HG02943 (cell line): ENCODE results near the gene RPL39.
A peak's percentile ranks its signal among the peaks of the same experiment; 100 is the strongest.
"Not testable (repeated sequence)": the region's sequence is repeated elsewhere in the genome, so short reads cannot be mapped to it uniquely, and the experiment has no call there.

ENCODE experiments used
- ATAC-seq: cut with Tn5 transposase; IDR thresholded peaks from one replicate; pipeline ENCODE4 v1.9.1; 2021; ENCODE audit warnings: mild to moderate bottlenecking, low read depth, moderate library complexity; ENCODE audit not compliant: unreplicated experiment

RPL39 gene

DNA sequence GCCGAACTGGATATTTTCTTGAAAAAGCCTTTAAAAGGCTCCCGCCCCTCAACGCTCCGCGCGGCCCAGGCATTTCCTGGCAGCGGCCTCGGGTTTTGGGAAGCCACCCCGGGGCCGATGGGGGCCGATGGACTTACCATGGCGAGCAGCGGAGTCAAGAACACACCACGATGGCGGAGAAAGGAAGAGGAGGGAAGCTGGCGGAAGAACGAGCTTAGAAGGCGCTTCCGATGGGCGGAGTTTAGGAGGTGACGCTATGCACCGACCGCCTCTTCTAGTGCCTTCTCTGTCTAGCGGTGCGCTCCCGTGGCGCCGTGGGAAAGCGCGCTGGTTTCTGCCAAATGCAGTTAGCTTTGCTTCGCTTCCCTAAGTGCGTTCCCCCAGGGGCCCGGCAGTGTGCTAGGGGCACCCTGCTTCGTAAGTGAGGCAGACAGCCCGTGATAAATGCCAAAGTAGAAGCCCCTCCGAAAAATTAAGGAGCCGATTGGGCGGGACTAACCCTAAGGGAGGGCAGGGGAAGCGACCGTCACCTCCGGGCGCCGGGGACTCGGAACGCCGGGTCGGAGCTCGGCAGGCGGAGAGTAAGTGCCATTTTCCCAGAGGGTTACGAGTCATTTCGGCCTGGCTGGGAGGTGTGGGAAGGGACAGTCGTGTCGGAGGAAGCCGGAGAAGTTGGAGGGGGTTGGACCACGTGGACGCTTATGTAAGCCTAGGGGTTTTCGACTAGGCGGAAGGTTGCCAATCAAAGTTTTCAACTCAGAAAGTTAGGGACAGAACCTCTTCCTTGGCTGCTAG is at the start of gene RPL39:
RPL39 (minus strand) TSS at position 194 of the 795 bp plus-strand sequence; CDS start at position 140, 54 bp downstream.
- peak; percentile 86 for ATAC-seq

DNA sequence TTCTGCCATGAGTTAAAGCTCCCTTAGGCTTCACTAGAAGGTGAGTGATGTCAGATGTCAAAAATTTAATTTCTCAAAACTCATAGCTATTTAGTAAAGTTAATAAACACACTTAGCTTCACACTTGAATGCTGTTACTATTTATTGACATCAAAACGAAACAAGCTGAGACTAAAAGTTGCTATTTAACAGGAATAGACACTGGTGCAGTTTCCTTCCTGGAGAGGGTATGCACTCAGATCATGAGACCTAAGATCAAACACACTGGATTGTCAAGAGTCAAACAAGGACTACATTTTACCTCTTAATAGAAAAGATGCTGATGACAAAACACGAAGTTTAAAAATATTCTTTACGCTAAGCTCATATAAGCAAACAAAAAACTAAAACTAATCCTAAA is 42.5 kb upstream of the RPL39 start:
- ATAC-seq = no peak

GRCh38 chrX:119828446-119828845 is 37.0 kb upstream of the RPL39 start:
- ATAC-seq = no peak

DNA sequence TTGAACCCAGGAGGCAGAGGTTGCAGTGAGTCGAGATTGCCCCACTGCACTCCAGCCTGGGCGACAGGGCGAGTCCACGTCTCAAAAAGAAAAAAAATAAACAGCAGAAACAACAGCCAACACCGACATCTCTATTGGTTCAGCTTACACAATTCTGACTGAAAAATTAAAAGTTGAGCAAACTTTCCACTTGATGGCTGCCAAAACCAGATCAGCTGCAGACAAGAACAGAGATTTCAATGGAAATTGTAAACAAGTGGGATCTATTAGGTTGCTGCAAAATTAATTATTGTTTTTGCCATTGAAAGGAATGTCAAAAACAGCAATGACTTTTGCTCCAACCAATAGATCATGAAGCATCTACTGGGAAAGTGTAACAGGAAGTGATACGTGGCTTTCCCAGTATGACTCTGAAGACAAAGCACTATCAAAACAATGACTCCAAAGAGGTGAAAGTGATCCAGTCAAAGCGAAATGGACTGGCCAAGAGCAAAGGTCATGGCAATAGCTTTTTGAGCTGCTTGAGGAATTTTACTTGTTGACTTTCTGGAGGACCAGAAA is 35.0 kb upstream of the RPL39 start:
- no peak for ATAC-seq

DNA sequence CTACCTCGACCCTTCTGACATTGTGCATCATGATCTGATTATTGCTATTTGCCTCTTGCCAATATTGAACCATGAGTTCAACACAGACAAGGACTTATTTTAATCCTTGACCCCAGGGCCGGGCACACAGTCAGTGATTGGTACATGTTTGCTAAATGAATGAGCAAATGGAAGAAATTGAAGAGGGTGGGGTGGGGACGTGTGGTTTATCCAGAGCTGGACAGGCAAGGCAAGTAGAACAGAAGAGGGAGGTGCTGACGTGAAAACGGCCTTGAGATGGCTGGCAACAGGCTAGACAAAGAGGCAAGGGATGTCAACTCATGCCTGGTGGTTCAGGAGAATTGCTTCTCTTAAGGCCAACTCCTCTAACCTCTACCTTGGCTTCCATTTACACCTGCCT is 32.8 kb upstream of the RPL39 start:
- ATAC-seq = not testable (repeated sequence)

- peak; percentile 96 for ATAC-seq
Observed at GRCh38 chrX:119821703-119822102, 30.3 kb upstream of the RPL39 start.

- no peak for ATAC-seq
Observed at GRCh38 chrX:119817130-119817690, 25.8 kb upstream of the RPL39 start.

DNA sequence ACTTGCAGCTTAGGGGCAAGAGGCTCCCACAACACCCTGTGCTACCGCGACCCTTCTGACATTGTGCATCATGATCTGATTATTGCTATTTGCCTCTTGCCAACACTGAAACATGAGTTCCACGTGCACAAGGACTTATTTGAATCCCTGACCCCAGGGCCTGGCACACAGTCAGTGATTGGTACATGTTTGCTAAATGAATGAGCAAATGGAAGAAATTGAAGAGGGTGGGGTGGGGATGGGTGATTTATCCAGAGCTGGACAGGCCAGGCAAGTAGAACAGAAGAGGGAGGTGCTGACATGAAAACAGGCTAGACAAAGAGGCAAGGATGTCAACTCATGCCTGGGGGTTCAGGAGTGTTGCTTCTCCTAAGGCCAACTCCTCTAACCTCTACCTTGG is 24.9 kb upstream of the RPL39 start:
- ATAC-seq = no peak

- no peak for ATAC-seq
Observed at GRCh38 chrX:119809185-119809666, 17.8 kb upstream of the RPL39 start.

DNA sequence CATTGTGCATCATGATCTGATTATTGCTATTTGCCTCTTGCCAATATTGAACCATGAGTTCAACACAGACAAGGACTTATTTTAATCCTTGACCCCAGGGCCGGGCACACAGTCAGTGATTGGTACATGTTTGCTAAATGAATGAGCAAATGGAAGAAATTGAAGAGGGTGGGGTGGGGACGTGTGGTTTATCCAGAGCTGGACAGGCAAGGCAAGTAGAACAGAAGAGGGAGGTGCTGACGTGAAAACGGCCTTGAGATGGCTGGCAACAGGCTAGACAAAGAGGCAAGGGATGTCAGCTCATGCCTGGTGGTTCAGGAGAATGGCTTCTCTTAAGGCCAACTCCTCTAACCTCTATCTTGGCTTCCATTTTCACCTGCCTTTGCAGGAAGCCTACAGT is 17.0 kb upstream of the RPL39 start:
- ATAC-seq = not testable (repeated sequence)

DNA sequence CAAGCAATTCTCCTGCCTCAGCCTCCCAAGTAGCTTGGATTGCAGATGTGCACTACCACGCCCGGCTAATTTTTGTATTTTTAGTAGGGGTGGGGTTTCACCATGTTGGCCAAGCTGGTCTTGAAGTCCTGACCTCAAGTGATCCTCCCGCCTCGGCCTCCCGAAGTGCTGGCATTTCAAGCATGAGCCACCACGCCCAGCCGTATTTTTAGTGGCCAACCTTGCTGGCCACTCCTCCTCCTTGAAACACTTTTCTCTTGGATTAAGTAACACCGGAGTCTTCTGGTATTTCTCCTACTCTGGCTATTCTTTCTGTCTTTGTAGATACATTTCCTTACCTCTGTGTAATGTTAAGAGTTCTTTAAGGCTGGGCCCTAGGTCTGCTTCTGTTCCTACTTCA is 11.1 kb upstream of the RPL39 start:
- no peak for ATAC-seq

DNA sequence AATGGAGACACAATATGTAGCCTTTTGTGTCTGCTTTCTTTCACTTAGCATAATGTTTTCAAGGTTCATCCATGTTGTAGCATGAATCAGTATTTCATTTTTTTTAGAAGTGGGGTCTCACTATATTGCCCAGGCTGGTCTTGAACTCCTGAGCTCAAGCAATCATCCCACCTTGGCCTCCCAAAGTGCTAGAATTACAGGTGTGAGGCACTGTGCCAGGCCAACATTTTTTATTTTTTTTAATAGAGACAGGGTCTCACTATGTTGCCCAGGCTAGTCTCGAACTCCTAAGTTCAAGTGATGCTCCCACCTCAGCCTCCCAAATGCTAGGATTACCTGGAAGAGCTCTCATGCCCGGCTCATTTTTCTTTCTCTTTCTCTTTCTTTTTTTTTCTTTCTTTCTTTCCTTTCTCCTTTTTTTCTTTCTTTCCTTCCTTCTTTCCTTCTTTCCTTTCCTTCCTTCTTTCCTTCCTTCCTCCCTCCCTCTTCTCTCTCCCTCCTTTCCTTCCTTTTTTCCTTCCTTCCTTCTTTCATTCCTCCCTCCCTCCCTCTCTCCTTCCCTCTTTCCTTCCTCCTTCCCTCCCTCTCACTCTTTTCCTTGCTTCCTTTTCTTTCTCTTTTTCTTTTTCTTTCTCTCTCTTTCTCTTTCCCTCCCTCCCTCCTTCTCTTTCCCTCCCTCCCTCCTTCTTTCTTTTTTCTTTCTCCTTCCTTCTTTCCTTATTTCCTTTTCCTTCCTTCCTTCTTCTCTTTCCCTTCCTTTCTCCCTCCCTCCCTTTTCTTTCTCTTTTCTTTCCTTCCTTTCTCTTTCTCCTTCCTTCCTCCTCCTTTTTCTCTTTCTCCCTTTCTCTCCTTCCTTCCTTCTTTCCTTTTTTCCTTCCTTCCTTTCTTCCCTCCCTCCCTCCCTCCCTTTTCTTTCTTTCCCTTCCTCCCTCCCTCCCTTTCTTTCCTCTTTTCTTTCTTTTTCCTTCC is 10.1 kb upstream of the RPL39 start:
- no peak for ATAC-seq

DNA sequence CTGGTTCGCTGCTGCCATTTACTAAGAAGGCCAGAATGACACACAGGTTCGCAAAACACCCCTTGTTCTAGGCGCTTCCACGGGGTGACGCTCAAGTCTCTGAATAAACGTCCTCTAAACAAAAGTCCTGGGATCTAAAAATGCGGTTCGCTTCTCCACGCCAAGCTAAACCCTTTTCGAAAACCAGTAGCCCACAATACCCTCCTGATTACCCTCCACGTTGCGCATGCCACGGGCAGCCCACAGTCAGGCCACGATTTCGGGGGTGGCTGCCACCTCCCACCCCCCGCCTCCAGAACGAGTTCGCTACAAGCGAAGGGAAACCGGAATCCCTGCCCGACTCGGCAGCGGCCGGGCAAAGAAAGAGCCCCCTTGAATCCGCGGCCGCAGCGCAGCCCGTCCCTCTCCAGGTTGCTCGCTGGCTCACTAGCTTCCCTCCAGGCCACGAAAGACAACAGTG is 423 bp downstream of the RPL39 start:
- ATAC-seq = peak; percentile 31

DNA sequence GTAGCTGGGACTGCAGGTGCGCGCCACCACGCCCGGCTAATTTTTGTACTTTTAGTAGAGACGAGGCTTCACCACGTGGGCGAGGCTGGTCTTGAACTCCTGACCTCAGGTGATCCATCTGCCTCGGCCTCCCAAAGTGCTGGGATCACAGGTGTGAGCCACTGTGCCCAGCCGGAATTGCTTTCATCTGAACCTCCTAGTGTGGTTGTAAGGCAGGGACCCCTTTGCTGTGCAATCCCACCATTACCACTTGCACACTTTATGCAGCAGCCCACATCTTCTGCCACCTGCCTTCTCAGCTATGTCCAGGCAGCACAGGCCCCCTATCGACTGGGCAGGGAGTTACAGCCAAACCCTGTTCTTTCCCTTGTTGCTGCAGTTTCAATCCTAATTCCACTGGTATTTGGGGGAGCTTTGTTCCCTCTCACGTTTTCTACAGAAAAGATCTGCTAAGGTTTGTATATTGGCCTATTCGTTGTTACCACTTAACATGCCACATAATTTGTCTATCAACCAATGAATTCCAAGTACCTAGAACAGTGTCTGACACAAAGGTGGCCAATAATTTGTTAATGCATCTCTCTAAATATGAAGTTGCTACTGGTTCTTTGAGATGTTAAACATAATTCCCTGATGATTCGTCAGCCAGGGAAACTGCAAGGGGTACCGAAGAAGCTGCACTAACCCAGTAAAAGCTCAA is 6.5 kb downstream of the RPL39 start:
- peak; percentile 58 for ATAC-seq

DNA sequence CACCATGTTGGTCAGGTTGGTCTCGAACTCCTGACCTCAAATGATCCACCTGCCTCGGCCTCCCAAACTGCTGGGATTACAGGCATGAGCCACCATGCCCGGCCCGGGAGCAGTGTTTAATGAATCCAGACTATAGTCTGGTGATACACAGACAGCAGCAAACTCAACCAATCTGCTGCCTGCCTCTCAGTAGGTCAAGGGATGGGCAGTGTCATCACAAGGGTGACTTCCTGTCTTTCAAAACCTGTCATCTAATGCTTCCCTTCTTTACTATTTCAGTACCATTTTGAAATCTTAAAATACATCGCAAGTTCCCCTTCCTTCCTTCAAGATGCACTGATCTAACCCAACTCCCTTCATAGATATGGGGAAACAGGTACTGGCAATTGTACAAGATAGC is 8.4 kb downstream of the RPL39 start:
- ATAC-seq = no peak

GRCh38 chrX:119778829-119779228 is 12.6 kb downstream of the RPL39 start:
- no peak for ATAC-seq

DNA sequence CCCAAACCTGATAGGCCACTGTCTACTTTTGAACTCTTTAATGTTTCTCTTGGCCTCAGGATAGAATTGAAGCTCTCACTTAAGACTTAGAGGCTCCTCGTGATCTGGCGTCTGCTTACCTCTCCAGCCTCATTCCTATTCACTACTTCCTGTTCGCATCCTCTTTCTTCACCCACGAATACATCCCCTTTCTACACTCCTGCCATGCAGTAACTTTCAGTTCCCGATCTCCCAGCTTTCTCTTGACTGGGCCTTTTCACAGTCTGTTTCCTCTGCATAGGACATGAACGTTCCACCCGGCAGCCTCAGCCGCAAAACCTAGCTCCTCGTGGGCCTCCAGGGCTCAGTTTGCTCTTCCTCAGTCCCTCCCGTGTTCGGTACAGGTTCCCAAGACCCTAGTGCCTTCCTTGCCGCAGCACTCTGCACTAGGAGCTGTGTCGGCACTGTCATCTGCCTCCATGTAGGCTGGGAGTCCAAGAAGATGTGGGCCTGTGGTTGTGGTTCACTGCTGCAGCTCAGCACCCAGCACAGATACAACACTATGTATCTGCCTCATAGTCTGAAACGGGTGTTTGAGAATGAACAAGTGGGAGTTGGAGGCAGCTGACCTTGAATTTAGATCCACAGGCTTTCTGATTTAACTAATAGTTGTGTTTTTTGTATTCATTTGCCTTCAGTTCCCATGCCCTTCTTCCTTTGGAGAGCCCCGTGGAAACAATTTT is 15.8 kb downstream of the RPL39 start:
- ATAC-seq = no peak

DNA sequence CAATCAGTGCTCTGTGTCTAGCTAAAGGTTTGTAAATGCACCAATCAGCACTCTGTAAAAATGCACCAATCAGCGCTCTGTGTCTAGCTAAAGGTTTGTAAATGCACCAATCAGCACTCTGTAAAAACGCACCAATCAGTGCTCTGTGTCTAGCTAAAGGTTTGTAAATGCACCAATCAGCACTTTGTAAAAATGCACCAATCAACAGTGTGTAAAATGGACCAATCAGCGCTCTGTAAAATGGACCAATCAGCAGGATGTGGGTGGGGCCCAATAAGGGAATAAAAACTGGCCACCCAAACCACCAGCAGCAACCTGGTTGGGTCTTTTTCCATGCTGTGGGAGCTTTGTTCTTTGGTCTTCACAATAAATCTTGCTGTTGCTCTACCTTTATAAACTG is 22.0 kb downstream of the RPL39 start:
- ATAC-seq = not testable (repeated sequence)

- not testable (repeated sequence) for ATAC-seq
Observed at GRCh38 chrX:119768436-119768835, 23.0 kb downstream of the RPL39 start.
